AML-193 (cell line): ENCODE data around the gene TSPAN9.
"Not testable (repeated sequence)": the region's sequence is repeated elsewhere in the genome, so short reads cannot be mapped to it uniquely, and the experiment has no call there.

Experiments used
- DNase-seq, 2 experiments: peaks; one replicate each; lab custom pipeline; 2025; lab: John Stamatoyannopoulos, UW

Gene TSPAN9

DNA sequence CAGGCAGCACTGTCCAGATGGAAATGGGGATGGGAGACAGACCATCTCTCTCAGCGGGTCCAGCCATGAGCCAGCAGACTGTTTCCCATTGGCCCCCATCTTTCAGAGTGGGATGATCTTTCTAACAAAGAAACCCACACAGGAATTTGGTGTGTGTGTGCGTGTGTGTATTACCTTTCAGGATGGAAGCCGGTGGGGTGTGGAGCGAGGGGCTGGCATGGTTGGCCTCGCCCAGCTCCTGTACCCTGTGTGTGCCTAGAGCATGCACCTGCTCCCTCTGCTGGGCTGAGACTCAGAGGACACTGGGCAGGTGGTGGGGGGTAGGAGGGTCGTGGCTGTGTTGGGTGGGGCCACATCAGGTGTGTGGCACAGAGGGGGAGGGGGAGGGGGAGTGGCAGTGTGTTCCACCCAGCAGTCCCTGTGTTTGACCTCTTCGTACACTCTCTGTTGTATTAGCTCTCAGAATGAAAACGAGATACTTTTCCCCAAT is 33.0 kb upstream of the TSPAN9 start:
- DNase-seq, result no peak

- DNase-seq, result no peak
Measured at GRCh38 chr12:3045494-3045893, 31.7 kb upstream of the TSPAN9 start.

DNA sequence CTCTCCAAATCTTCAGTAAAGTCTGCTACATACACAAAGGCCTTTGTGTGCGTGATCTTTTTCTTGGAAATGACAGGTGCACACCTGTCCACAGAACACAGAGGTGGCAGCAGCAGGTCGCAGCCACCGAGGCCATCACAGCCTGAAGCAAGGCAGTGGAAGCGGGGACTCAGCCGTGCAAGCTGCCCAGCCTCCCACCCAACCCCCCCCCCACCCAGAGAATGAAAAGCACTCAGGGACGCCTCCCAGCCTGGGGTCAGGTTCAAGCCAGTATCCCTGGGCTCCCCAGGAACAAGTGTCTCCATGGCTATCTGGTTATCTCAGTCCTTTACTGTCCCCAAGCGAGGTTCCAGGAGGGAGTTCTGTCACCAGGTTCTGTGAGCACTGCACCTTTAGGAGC is 31.2 kb upstream of the TSPAN9 start:
- DNase-seq, result no peak

GRCh38 chr12:3046441-3047200 is 30.6 kb upstream of the TSPAN9 start:
- no peak for DNase-seq

DNA sequence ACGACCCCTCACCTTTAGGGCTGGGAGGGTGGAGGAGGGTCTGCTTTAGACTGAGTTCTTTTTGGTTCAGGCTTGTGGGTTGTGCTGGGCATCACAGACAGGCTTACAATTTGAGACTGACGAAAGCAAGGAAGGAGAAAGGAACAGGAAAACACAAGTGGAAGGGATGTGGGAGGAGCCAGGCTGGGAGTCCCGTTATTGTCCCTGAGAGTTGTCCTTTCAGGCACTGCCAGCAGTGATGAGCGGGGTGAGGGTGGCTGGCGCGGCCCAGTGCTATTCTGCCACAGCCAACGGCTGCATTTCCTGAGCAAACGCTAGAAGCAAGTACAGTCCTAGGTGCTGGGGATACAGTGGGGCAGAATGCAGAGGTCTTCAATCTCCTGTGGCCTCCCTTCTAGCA is 29.2 kb upstream of the TSPAN9 start:
- no peak for DNase-seq

GRCh38 chr12:3048540-3048939 is 28.6 kb upstream of the TSPAN9 start:
- DNase-seq, result no peak

GRCh38 chr12:3049176-3049575 is 28.0 kb upstream of the TSPAN9 start:
- no peak for DNase-seq

- DNase-seq, result no peak
Measured at GRCh38 chr12:3049611-3050249, 27.4 kb upstream of the TSPAN9 start.

DNA sequence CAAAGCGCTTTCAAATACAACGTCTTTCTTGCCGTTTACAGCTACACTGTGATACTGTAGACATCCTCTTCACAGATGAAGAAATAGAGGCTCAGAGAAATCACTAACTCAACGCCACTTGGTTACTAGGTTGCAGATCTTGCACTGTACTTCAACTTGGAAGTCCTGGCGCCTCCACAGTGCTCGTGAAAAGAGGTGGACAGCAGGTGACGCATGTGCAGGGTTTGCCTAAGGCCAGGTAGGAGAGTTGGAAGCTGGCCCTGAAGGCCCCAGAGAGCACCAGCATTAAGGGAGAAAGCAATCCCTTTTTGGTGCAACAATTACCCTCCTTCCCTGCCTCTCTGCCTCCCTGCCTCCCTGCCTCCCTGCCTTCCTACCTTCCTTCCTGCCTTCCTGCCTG is 22.8 kb upstream of the TSPAN9 start:
- DNase-seq, result no peak

GRCh38 chr12:3055026-3055703 is 22.0 kb upstream of the TSPAN9 start:
- DNase-seq, result no peak

GRCh38 chr12:3055704-3056467 is 21.3 kb upstream of the TSPAN9 start:
- DNase-seq, result no peak

GRCh38 chr12:3061059-3061458 is 16.1 kb upstream of the TSPAN9 start:
- no peak for DNase-seq

DNA sequence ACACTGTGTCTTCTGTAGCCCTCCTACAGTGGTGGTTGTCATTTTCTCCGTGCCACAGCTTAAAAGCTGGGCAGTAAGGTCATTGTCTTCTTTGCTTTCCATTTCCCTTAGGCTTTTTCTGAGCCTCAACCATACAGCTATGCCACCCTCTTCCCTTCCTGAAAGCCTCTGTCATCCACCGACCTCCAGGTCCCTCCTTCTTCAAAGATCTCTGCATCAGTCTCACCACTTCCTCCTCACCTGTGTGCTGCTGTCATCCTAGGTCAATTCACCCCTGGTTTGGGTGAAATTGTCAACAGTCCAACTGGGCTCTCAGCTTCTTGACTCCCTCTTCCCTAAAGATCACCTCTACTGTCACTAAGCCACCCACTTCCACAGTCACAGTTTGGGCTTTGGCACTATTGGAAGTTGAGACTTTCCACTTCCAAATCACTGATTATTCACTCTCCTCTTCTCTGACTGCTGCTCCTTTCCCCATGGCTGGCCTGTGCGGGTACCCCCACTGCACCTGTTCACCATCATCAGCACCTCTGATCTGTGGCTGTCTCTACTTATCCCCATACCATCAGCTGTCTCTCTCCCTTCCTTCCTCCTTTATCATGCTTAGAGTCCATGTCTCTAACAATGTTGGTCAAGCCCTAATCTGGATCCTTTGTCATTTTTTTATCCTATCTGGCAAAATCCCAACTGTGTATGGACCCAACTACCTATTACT is 15.5 kb upstream of the TSPAN9 start:
- no peak for DNase-seq

DNA sequence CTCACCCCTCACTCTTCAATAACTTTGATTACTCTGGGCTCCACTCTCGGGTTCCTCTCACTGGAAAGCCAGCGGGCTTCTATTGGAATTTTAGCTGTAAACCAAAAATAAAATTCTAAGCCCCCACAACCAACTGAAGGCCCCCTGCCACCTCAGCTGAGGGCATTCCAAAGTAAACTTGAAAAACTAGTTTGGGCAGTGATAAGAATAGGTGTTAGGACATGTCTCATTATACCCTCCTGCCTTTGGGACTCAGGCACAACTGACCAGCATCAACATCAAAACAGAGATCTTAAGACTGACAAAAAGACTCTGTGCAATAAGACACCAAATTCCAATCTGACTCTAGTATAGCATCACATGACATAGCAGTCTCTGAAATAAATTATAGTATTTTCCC is 11.9 kb upstream of the TSPAN9 start:
- DNase-seq, result no peak

GRCh38 chr12:3065846-3066245 is 11.3 kb upstream of the TSPAN9 start:
- not testable (repeated sequence) for DNase-seq

DNA sequence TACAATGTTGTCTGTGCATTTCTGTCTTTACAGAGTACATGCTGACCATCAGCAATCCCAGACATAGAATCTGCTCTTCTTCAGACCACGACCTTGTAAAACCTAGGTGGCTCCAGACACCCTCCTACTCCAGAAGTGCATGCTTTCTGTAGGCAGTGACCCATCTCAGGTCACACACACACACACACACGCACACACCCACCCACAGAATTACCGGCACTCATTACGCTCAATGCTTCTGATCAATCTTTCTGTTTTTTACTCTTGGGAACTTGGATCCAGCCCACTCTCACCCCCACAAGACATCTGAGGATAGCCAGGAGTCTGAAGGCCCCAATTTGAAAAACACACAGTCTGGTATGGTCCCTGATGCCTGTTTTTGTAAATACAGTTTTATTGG is 7.5 kb upstream of the TSPAN9 start:
- no peak for DNase-seq

DNA sequence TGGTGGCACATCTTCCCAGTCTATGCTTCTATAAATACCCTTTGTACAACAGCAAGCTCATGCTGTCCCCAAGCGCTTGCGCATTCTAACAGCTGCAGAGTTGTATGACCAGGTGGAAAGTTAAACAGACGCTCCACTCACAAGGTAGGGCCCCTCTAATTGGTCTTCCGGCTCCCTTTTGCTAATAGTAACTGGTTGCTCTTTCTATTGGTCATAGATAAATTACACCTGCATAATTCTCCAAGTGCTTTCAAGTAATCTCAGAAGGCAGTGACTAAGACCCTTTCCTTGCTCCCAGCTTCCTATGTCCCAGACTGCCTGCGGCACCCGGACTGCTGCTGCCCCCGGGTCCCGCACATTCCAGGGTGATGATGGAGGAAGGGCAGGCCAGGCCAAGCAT is 6.1 kb upstream of the TSPAN9 start:
- no peak for DNase-seq

DNA sequence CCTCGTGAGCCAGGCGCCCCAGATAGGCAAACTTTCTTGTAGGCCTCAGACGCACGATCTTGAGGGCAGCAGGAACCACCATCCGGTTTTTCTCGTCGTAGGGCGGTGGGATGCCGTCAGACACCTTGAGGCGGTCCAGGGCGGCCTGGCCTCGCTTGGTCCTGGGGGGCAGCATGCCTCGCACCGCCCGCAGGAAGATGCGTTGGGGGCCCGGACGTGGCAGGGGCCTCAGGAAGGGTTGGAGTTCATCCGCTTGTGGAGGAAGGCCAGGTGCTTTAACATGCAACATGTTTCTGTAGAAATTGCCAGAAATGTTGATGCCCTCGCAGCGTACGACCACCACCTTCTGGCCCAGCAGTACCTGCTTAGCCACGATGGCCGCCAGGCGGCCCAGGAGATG is 5.5 kb upstream of the TSPAN9 start:
- no peak for DNase-seq

DNA sequence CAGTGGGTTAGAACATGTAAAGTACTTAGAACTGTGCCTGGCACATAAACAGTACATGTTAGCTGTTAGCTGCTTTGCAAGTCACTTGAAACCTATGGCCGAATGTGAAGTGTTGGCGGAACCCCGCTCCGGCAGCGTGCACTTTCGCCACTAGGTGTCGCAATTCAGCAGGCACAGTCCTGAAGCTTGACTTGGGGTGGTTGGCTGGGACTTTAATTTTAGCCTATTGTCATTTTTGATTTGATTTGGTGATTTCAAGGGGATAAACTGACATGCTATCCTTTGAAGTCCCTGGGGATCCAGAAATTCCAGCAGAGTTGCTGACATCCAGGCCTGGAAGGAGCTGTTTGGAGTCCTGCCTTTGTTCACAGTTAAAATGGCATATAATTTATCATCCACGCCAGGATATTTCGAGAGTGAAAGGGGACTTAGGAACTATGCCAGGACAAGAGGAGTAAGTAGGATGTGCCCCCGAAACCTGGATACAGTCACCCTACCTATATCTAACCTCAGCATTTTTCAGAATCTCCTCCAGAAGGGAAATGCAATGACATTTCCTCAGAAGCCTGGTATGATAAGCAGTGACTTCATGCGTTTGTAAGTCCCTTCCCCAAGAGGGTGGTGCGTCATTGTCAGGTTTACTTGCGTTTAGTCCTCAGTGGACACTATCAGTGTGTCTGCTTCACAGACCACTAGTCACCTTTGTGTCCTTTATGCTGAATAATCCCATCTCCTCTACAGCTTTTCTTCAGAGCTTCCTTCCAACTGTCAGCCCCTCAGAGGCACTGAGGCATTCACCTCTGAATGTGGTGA is 3.5 kb upstream of the TSPAN9 start:
- DNase-seq, result peak; percentile 49 to 70

- no peak for DNase-seq
Measured at GRCh38 chr12:3075315-3075714, 1.9 kb upstream of the TSPAN9 start.

GRCh38 chr12:3077572-3078081 is 448 bp downstream of the TSPAN9 start:
- DNase-seq, result no peak
